GM12801 (cell line): ENCODE measurements around the gene SKI.

Source experiments
- TF ChIP-seq, protein P1 (sequence below): IDR thresholded peaks from one replicate; pipeline ENCODE4 v1.5.1; 2011; ENCODE audit warnings: control low read depth; ENCODE audit not compliant: insufficient read length; ENCODE audit errors: extremely low read depth

SKI gene

DNA sequence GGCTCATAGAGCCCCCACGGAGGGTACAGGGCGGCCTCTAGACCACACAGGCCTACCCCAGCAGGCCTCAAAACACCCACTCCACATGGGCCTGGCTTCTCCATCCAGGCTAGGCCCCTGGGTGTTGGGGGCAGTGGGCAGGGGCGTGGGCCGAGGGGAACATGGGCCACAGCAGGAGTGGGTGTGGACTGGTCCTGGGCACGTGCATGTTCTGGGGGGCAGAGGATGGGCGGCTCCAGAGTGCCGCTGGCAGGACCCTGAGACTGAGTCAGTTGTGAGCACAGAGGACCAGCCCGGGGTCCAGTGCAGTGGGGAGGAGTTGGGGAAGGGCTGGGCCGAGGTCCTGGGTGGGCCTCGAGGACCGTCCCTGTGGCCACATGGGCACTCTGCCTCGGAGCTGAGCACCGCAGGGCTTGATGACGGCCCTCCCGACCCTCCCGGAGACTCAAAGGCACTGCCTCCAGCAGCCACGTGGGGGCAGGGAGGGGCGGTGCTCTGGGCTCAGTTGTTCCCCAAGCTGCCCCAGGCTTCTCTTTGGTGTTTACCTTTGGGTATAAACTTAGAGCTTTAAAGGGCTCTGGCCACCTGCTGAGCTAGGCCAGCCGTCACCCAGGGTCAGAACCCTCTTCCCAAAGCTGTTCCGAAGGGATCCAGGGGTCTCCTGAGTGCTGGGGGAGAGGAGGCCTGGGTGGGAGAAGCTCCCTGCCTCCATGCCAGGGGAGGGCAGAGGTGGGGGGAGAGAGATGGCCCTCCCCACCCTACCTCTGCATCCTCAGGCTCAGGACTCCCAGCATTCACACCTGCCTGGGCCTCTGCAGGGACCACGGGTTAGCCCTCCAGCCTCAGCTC is 83.3 kb downstream of the SKI start:
- TF ChIP-seq, protein P1, sequence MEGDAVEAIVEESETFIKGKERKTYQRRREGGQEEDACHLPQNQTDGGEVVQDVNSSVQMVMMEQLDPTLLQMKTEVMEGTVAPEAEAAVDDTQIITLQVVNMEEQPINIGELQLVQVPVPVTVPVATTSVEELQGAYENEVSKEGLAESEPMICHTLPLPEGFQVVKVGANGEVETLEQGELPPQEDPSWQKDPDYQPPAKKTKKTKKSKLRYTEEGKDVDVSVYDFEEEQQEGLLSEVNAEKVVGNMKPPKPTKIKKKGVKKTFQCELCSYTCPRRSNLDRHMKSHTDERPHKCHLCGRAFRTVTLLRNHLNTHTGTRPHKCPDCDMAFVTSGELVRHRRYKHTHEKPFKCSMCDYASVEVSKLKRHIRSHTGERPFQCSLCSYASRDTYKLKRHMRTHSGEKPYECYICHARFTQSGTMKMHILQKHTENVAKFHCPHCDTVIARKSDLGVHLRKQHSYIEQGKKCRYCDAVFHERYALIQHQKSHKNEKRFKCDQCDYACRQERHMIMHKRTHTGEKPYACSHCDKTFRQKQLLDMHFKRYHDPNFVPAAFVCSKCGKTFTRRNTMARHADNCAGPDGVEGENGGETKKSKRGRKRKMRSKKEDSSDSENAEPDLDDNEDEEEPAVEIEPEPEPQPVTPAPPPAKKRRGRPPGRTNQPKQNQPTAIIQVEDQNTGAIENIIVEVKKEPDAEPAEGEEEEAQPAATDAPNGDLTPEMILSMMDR = no peak

GRCh38 chr1:2312160-2312514 is 84.0 kb downstream of the SKI start:
- TF ChIP-seq, protein P1 = no peak

- TF ChIP-seq, protein P1 = no peak
Measured at GRCh38 chr1:2312515-2313301, 84.6 kb downstream of the SKI start.

DNA sequence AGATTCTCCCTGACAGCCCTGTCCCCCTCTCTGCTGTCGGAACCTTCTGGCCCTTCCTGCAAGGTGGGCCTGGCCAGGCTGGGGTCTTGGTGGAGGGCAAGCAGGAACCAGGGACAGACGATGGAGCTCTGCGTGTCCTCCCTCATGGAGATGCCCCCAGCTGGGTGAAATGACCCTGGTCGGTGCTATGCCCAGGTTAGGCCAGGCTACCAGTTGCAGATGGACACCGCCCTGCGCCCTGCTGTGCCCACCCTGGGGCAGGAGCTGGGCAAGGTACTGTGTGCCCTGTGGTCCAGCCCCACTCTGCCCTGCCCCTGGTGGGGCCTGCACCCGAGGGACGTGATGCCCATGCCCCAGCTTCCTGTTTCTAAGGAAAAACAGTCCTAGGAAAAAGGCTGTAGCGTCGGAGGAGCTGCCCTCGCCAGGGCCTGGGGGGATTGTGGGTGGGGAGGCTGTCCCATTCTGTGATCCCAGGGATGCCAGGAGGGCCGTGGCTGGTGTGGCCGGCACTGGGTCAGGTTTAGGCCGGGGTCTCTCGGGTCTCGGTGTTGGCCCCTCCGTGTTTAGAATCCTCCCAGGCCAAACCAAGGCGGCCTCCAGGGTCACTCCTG is 85.6 kb downstream of the SKI start:
- TF ChIP-seq, protein P1 = no peak

DNA sequence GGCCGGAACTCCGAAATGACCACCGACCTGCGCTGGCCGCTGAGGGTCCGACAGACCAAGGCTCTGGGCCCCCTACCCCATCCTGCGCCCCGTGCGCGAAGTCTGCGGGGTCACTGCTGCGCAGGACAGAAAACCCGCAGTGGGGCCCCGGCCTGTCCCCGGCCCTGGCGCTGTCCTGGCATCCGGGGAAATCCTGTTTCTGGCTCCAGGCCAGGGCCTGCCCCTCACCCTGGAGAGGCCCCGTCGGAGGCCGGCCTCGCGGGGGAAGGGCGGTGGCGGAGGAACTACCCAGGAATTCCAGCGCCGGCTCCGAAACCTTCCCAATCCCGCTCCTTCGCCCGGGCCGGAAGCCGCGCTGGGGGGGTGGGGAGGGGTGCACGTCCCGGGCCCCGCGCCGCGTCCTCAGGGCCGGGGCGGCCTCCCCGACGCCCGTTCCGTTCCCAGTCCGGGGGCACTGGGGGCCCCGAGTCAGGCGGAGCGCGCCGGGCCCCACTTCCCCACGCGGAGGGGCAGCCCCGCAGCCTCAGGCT is 86.2 kb downstream of the SKI start:
- TF ChIP-seq, protein P1 = no peak

- TF ChIP-seq, protein P1 = no peak
Measured at GRCh38 chr1:2314803-2315673, 86.9 kb downstream of the SKI start.
